ENCODE data around the gene PRPF8. TPM values are rescaled to one million over a fixed set of nuclear protein-coding genes. Genes with fewer than 3 reads are reported as not detected.

Gene PRPF8
- total RNA-seq, 3 donors from 2014 or later, result 173 to 183 (median 176) TPM

GRCh38 chr17:1627982-1628855 is 56.4 kb downstream of the PRPF8 start, which contains the start of gene SLC43A2:
Gene SLC43A2 (minus strand): TSS chr17:1628834. CDS start chr17:1627874, 960 bp downstream.
- Histone ChIP-seq H3K36me3 (no peaks in the 10 kb centered on the region), H3K27me3 (no peaks in the 10 kb centered on the region), H3K4me3 (peak within 1 kb of the TSS; percentile 63 to 84 (median 79)), H3K4me1 (peaks cover 0 to 12% of the 10 kb centered on the region in 2 donors), H3K9me3 (no peaks in the 10 kb centered on the region), H3K27ac (peak within 1 kb of the TSS; percentile 90 to 99)
- peak; percentile 18 for TF ChIP-seq POLR2A (IDR thresholded peaks at IDR 0.05)
- peak in 2 of 3 donors; percentile 14 to 37 for TF ChIP-seq POLR2AphosphoS5 (IDR thresholded peaks at IDR 0.05)
- no peak for TF ChIP-seq CTCF (IDR thresholded peaks at IDR 0.05)
- intact Hi-C loops (cut with DNase I; ENCODE audit: low total_unique reads), result loop anchor here (5.0 kb wide), 1 partner anchor 56 kb away; no protein-coding TSS in a partner anchor
- DNase-seq (ENCODE audit: low spot score in 2 of 2), result peak; percentile 73 to 80

GRCh38 chr17:1627182-1627981 is 57.3 kb downstream of the PRPF8 start:
- no peak for DNase-seq (ENCODE audit: low spot score in 2 of 2)
- intact Hi-C loops (cut with DNase I; ENCODE audit: low total_unique reads), result loop anchor here (5.0 kb wide), 1 partner anchor 55 kb away; no protein-coding TSS in a partner anchor

GRCh38 chr17:1626333-1626732 is 58.3 kb downstream of the PRPF8 start:
- peaks cover 0 to 12% of the 10 kb centered on the region in 2 donors for H3K4me1 ChIP-seq
- no peaks in the 10 kb centered on the region for H3K36me3 ChIP-seq
- peak overlapping the region in 2 of 3 donors; percentile 13 to 79 for H3K4me3 ChIP-seq
- TF ChIP-seq POLR2A (IDR thresholded peaks at IDR 0.05) (no peak), CTCF (IDR thresholded peaks at IDR 0.05) (no peak), POLR2AphosphoS5 (IDR thresholded peaks at IDR 0.05) (no peak)
- no peaks in the 10 kb centered on the region for H3K9me3 ChIP-seq
- intact Hi-C loops (cut with DNase I; ENCODE audit: low total_unique reads), result loop anchor here (5.0 kb wide), 1 partner anchor 54 kb away; no protein-coding TSS in a partner anchor
- DNase-seq (ENCODE audit: low spot score in 2 of 2), result no peak
- H3K27me3 ChIP-seq, result no peaks in the 10 kb centered on the region
- peak overlapping the region; percentile 90 to 99 for H3K27ac ChIP-seq

More at GRCh38 chr17:1627182-1627981, 57.3 kb downstream of the PRPF8 start:
- Histone ChIP-seq H3K9me3 (no peaks in the 10 kb centered on the region), H3K27me3 (no peaks in the 10 kb centered on the region), H3K4me1 (peaks cover 0 to 12% of the 10 kb centered on the region in 2 donors), H3K36me3 (no peaks in the 10 kb centered on the region), H3K4me3 (peak overlapping the region; percentile 63 to 84 (median 79)), H3K27ac (peak overlapping the region; percentile 90 to 99)
- TF ChIP-seq POLR2AphosphoS5 (IDR thresholded peaks at IDR 0.05) (peak in 1 of 3 donors; percentile 23), CTCF (IDR thresholded peaks at IDR 0.05) (no peak)

- Histone ChIP-seq H3K4me1 (peaks cover 0 to 12% of the 10 kb centered on the region in 2 donors), H3K4me3 (no peak overlapping the region), H3K36me3 (no peaks in the 10 kb centered on the region), H3K27me3 (no peaks in the 10 kb centered on the region), H3K27ac (peak overlapping the region in 1 of 2 donors; percentile 68), H3K9me3 (no peaks in the 10 kb centered on the region)
- TF ChIP-seq POLR2AphosphoS5 (IDR thresholded peaks at IDR 0.05) (no peak), POLR2A (IDR thresholded peaks at IDR 0.05) (no peak), CTCF (IDR thresholded peaks at IDR 0.05) (no peak)
- DNase-seq (ENCODE audit: low spot score in 2 of 2), result no peak
- intact Hi-C loops (cut with DNase I; ENCODE audit: low total_unique reads), result loop anchor here (5.0 kb wide), 1 partner anchor 53 kb away; no protein-coding TSS in a partner anchor
Observed at GRCh38 chr17:1625581-1625980, 59.1 kb downstream of the PRPF8 start.
